Hematopoietic multipotent progenitor cell treated with erythropoietin and hydrocortisone succinate and interleukin-3 and kit ligand, for 17 days (in vitro differentiated cells): ENCODE results near the gene VIT.

Experiments used
- DNase-seq: peaks from one replicate; pipeline ENCODE4 v3.0.0-alpha.2; 2015; ENCODE audit warnings: low spot score

The VIT gene

DNA sequence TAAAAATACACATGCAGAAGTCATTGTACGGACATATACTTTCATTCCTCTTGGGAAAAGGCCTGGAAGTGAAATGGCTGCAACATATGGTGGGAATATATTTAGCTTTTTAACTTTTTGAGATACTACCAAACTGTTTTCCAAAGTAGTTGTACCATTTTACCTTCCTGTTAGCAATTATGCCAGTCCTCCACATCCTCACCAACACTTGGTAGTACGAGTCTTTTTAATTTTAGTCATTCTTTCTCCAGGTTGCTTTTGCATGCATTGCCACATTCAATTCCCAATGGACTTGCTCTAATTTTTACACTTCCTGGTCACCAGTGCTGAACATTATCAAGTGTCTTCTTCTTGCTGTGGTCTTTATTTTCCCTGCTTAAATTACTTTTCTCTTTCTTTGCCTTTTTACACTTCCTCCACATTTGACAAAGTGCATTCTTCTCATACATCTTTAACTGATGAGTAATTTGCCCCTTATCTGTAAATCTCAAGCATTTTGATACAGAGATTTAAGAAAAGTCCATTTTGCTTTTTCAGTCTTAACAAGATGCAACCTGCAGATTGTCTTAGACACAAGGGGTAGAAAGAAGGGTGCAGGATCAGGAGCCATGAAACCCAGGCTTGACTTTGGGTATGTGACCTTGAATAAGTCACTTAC lies 14.5 kb downstream of the VIT start:
- DNase-seq, result no peak

GRCh38 chr2:36711741-36712314 lies 15.3 kb downstream of the VIT start:
- no peak for DNase-seq

- no peak for DNase-seq
Measured at GRCh38 chr2:36713310-36713709, 16.8 kb downstream of the VIT start.

DNA sequence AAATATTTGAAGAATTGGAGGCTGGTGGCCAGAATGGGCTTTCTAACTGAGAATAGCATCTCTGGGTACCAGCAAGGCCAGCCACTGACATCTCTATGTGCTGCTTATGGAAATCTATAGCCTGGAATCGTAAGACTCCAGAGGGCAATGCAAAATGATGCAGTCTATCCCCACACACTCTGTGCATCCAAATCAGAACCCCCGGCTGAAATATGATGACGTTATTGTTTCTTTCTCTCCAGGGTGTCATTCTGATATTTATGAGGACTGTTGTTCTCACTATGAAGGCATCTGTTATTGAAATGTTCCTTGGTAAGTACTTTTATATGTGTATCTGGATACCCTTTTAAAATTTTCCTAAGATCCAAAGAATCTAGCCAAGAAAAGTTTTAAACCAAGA lies 19.6 kb downstream of the VIT start:
- no peak for DNase-seq

GRCh38 chr2:36717603-36718266 lies 21.2 kb downstream of the VIT start:
- no peak for DNase-seq

GRCh38 chr2:36727550-36727949 lies 31.0 kb downstream of the VIT start:
- DNase-seq, result no peak

- DNase-seq, result no peak
Measured at GRCh38 chr2:36729067-36729466, 32.6 kb downstream of the VIT start.

GRCh38 chr2:36731941-36732672 lies 35.6 kb downstream of the VIT start:
- DNase-seq, result no peak

GRCh38 chr2:36732673-36733036 lies 36.1 kb downstream of the VIT start:
- DNase-seq, result no peak

GRCh38 chr2:36733215-36733614 lies 36.7 kb downstream of the VIT start:
- no peak for DNase-seq

- DNase-seq, result no peak
Measured at GRCh38 chr2:36734304-36734703, 37.8 kb downstream of the VIT start.

DNA sequence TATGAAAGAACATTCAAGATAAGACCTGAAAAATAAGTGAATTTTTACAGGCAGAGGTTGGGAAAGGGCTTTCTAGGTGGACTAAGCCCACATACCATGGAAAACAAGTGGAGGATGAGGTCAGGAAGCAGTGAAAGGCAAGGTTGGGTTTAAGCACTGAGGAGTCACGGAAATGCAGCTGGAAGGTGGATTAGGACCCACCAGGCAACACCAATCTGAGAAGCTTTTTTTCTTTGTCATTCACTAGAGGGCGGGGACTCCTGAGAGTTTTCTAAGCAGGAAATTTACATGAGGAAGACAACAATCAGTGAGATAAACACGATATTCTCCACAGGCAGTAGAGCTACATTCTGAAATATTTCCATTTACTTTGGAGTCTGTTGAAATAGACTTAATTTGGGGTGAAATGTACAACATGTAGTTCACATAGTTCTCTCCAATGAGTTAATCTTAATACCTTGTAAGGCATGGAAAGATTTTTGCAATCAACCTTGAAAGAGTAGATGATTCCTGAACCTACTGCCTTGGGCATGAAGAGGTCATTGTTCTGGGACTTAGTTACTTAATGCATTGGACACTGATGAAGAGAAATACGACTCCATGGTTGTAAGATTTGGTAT lies 40.7 kb downstream of the VIT start:
- DNase-seq, result no peak

GRCh38 chr2:36740061-36740460 lies 43.6 kb downstream of the VIT start:
- DNase-seq, result no peak

DNA sequence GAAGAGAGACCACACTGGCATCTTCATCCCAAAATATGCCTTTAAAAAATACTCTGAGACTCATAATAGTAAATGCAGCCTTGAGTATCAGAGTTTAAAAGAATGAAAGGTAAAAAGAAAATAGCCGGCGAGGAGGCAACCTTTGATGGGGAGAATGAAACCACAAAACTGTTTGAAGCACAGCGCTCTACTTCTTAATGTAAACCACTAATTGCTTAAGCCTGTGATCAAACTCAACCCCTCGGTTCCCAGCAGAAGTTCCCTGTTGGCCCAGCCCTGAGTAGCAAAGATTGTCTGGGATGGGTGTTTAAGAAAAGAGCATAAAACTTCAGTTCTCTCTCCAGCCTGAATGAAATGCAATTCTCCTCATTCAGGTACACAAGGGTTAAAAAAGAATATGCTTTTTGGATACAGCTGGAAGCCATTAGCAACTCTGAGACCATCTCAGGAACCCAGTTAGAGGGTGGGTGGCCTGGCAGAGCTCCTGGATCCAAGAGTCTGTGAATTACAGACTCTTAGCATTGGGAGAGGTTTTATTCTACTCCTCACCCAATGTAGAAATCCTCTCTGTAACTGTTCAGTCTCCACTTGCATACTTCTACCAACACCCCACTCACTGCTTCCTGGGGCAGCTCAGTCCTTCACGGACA lies 44.8 kb downstream of the VIT start:
- DNase-seq, result no peak

- no peak for DNase-seq
Measured at GRCh38 chr2:36743954-36744353, 47.4 kb downstream of the VIT start.

DNA sequence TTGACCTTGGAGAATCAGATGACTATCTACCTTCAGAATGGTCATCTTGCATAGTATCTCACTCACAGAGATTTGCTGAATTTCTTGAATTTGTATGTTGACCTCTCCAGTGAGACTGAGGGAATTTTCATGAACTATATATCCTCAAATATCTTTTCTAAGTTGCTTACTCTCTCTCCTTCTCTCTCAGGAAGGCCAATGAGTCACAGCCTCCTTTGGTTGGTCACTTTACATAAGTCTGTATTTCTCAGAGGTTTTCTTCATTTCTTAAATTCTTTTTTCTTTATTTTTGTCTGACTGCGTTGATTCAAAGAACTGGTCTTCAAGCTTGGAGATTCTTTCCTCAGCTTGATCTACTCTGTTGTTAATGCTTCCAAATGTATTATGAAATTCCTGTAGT lies 51.7 kb downstream of the VIT start:
- no peak for DNase-seq

- DNase-seq, result no peak
Measured at GRCh38 chr2:36750101-36750500, 53.6 kb downstream of the VIT start.

GRCh38 chr2:36753706-36754221 lies 57.3 kb downstream of the VIT start:
- no peak for DNase-seq

DNA sequence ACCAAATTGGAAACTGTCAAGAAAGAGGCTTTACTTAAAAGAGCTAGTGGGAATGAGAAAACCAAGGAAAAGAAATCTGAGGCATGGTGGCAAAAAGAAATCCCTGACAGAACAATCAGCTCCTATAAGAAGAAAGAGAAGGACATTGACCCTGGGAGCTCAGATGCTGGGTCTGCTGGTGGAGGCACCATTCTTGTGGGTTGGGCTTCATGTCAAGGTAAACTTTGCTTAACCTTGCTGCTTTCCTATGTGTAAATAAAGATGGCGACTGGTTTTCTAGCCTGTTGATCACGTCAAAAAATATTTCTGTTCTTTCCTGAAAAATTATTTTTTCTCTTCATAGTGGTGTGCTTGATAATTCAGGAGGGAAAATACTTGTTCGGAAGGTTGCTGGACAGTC lies 58.1 kb downstream of the VIT start:
- no peak for DNase-seq

- DNase-seq, result no peak
Measured at GRCh38 chr2:36756438-36756837, 59.9 kb downstream of the VIT start.

DNA sequence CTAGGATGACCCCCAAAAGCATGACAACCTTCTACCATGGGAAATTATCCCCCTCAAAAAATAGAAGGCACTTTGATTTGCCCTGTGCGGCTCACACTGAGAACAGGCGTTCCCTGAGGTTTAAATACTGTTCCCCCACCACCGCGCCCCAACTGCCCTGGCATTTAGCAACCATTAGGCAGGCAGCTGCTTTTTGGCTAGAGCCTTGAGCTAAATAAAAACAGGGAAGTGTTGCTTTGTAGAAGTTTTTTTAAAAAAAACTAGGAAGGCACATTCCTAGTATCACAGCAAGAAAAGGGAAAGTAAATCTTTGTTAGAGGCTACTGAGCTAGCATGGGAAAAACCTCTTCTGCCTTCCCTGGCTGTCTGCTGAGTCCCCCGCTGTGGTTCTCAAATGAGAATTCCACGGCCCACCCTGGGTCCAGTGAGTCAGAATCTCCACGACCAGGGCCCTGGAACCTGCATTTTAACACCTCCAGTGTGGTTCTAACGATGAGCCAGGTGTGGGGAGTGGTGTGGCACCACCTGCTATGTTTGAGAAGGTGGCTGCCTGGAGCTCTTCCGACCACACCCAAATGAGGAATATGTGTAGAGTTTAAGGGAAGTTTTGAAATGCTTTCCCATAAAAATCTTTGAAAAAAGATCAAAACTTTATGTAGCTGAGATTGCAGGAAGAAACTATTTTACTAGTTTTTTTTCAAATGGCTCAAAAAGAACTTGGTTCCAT lies 66.4 kb downstream of the VIT start:
- DNase-seq, result no peak
